Measurements from ENCODE around the gene B4GALT5. TPM values are rescaled to one million over a fixed set of nuclear protein-coding genes. Genes with fewer than 3 reads are reported as not detected.
A peak's percentile ranks its signal among the peaks of the same experiment; 100 is the strongest.
"Not testable (repeated sequence)": the region's sequence is repeated elsewhere in the genome, so short reads cannot be mapped to it uniquely, and the experiment has no call there.

The B4GALT5 gene
- total and polyA plus RNA-seq, 2 donors from 2014 or later = 21.4 to 73.3 TPM

GRCh38 chr20:49614338-49615050 lies 99.2 kb downstream of the B4GALT5 start:
- H3K27ac ChIP-seq (ENCODE audit: low read depth in 2 of 2, low read length in 2 of 2) = no peak overlapping the region
- no peak overlapping the region for H3K9ac ChIP-seq (ENCODE audit: low read length in 3 of 3)
- H3K36me3 ChIP-seq (ENCODE audit: control insufficient read depth in 2 of 3, insufficient read depth in 3 of 3, low read length in 3 of 3) = no peaks in the 10 kb centered on the region
- DNase-seq = no peak
- H3K4me1 ChIP-seq (ENCODE audit: control insufficient read depth in 2 of 3, insufficient read depth in 2 of 3, low read depth in 1 of 3, low read length in 3 of 3) = peaks cover 0 to 7% (median 0%) of the 10 kb centered on the region in 3 donors
- intact Hi-C loops (cut with DNase I) = no loop called here
- H3K4me3 ChIP-seq (ENCODE audit: low read length in 3 of 3) = no peak overlapping the region
- no peaks in the 10 kb centered on the region for H3K27me3 ChIP-seq (ENCODE audit: control insufficient read depth, insufficient read depth, low read length)
- FAIRE-seq = no peak
- TF ChIP-seq CTCF (IDR thresholded peaks at IDR 0.05; ENCODE audit: borderline replicate concordance, extremely low read depth, insufficient read depth) = no peak
- H3K9me3 ChIP-seq (ENCODE audit: control insufficient read depth in 2 of 3, insufficient read depth in 1 of 3, low read length in 3 of 3) = no peaks in the 10 kb centered on the region

GRCh38 chr20:49612127-49612738 lies 101.4 kb downstream of the B4GALT5 start:
- intact Hi-C loops (cut with DNase I) = no loop called here
- Histone ChIP-seq H3K9ac (ENCODE audit: low read length in 3 of 3) (no peak overlapping the region), H3K4me1 (ENCODE audit: control insufficient read depth in 2 of 3, insufficient read depth in 2 of 3, low read depth in 1 of 3, low read length in 3 of 3) (peaks cover 0 to 10% (median 0%) of the 10 kb centered on the region in 3 donors), H3K4me3 (ENCODE audit: low read length in 3 of 3) (no peak overlapping the region), H3K27ac (ENCODE audit: low read depth in 2 of 2, low read length in 2 of 2) (no peak overlapping the region), H3K9me3 (ENCODE audit: control insufficient read depth in 2 of 3, insufficient read depth in 1 of 3, low read length in 3 of 3) (no peaks in the 10 kb centered on the region), H3K36me3 (ENCODE audit: control insufficient read depth in 2 of 3, insufficient read depth in 3 of 3, low read length in 3 of 3) (no peaks in the 10 kb centered on the region), H3K27me3 (ENCODE audit: control insufficient read depth, insufficient read depth, low read length) (no peaks in the 10 kb centered on the region)
- peak in 1 of 5 donors; percentile 66 for DNase-seq
- TF ChIP-seq CTCF (IDR thresholded peaks at IDR 0.05; ENCODE audit: borderline replicate concordance, extremely low read depth, insufficient read depth) = no peak
- no peak for FAIRE-seq

- FAIRE-seq; H3K9ac ChIP-seq (ENCODE audit: low read length in 3 of 3); H3K9me3 ChIP-seq (ENCODE audit: control insufficient read depth in 2 of 3, insufficient read depth in 1 of 3, low read length in 3 of 3); H3K27me3 ChIP-seq (ENCODE audit: control insufficient read depth, insufficient read depth, low read length); H3K4me3 ChIP-seq (ENCODE audit: low read length in 3 of 3); H3K27ac ChIP-seq (ENCODE audit: low read depth in 2 of 2, low read length in 2 of 2); intact Hi-C loops (cut with DNase I); H3K36me3 ChIP-seq (ENCODE audit: control insufficient read depth in 2 of 3, insufficient read depth in 3 of 3, low read length in 3 of 3): not testable (repeated sequence)
- peaks cover 0 to 10% (median 0%) of the 10 kb centered on the region in 3 donors for H3K4me1 ChIP-seq (ENCODE audit: control insufficient read depth in 2 of 3, insufficient read depth in 2 of 3, low read depth in 1 of 3, low read length in 3 of 3)
- peak in 1 of 5 donors; percentile 7 for DNase-seq
Observed at GRCh38 chr20:49611539-49612126, 102.0 kb downstream of the B4GALT5 start.
